Left lung (tissue), 10 donors: ENCODE measurements around the gene FXYD5. TPM values are rescaled to one million over a fixed set of nuclear protein-coding genes. Genes with fewer than 3 reads are reported as not detected.
A peak's percentile ranks its signal among the peaks of the same experiment; 100 is the strongest.

Experiments
- ATAC-seq: fragments of 200-7000 bp; cut with Tn5 transposase; one replicate; pipeline ENCODE4 v1.9.1; 2020; ENCODE audit warnings: moderate library complexity
- DNase-seq, 4 donors: peaks; one replicate each; pipeline ENCODE4 v3.0.0-alpha.2; 2013 to 2020
- H3K27ac ChIP-seq, 2 donors: fragments of 200-600 bp; sonication (generic) in 1 of 2; one replicate each; pipeline versions ENCODE4 v1.5.0 to v1.8.0; 2020 to 2021
- H3K27me3 ChIP-seq, 2 donors: fragments of 200-600 bp; sonication (generic) in 1 of 2; one replicate each; pipeline versions ENCODE4 v1.5.0 to v1.8.0; 2020 to 2021
- H3K36me3 ChIP-seq, 2 donors: fragments of 200-600 bp; sonication (generic) in 1 of 2; one replicate each; pipeline versions ENCODE4 v1.5.0 to v1.8.0; 2020 to 2021
- H3K4me1 ChIP-seq, 2 donors: fragments of 200-600 bp; one replicate each; pipeline ENCODE4 v1.8.0; 2021
- H3K4me3 ChIP-seq, 2 donors: fragments of 200-600 bp; sonication (generic) in 1 of 2; one replicate each; pipeline versions ENCODE4 v1.5.0 to v1.8.0; 2020 to 2021; ENCODE audit warnings: mild to moderate bottlenecking in 1 of 2
- H3K9me3 ChIP-seq, 2 donors: fragments of 200-600 bp; sonication (generic) in 1 of 2; one replicate each; pipeline versions ENCODE4 v1.5.0 to v1.8.0; 2020 to 2021
- CTCF ChIP-seq, 2 donors: fragments of 200-600 bp; sonication (generic) in 1 of 2; IDR thresholded peaks; one replicate each; pipeline versions ENCODE4 v1.5.0 to v1.8.0; 2021; ENCODE audit warnings: antibody characterized with exemption in 2 of 2
- intact Hi-C, 2 donors: fragments of 100-400 bp; cut with DNase I; formaldehyde crosslinking; loops; one replicate each; pipeline versions ENCODE4 v1.11.2 to v1.14.2; 2022
- polyA plus RNA-seq, 6 donors: library from polyadenylated mRNA; unstranded; fragments of 120-200 nt; gene quantifications; one replicate each; pipeline ENCODE4 v1.2.1, GENCODE V29; 2013; ENCODE audit not compliant: insufficient read length in 6 of 6
- total RNA-seq, 2 donors: library from RNA; stranded (reverse); fragmentation: NEBNext Ultra II Directional; extraction: Animal tissue kit (Norgen Biotek cat#: 25700); gene quantifications; one replicate each; pipeline ENCODE4 v1.2.1, GENCODE V29; 2021
- donor health status: DM: no; HTN: yes; CAD: no.
- donor health status: DM: no; HTN: no; CAD: no.

Gene FXYD5
- total and polyA plus RNA-seq, 8 donors = 29.0 to 123 (median 31.5) TPM

GRCh38 chr19:35119578-35120155 lies 34.9 kb upstream of the FXYD5 start:
- no peaks in the 10 kb centered on the region for H3K9me3 ChIP-seq
- no peaks in the 10 kb centered on the region for H3K27me3 ChIP-seq
- H3K36me3 ChIP-seq = no peaks in the 10 kb centered on the region
- intact Hi-C loops = no loop called here
- ATAC-seq (no peak), DNase-seq (no peak)
- H3K4me3 ChIP-seq = peak overlapping the region in 1 of 2 donors; percentile 31
- H3K27ac ChIP-seq = peak overlapping the region in 1 of 2 donors; percentile 61
- peaks cover 11 to 34% of the 10 kb centered on the region in 2 donors for H3K4me1 ChIP-seq
- no peak for TF ChIP-seq CTCF (IDR thresholded peaks at IDR 0.05)

GRCh38 chr19:35120492-35120891 lies 34.0 kb upstream of the FXYD5 start:
- no peaks in the 10 kb centered on the region for H3K9me3 ChIP-seq
- H3K36me3 ChIP-seq = no peaks in the 10 kb centered on the region
- no peak overlapping the region for H3K4me3 ChIP-seq
- no peak for ATAC-seq
- TF ChIP-seq CTCF (IDR thresholded peaks at IDR 0.05) = no peak
- peaks cover 15 to 30% of the 10 kb centered on the region in 2 donors for H3K4me1 ChIP-seq
- no peak overlapping the region for H3K27ac ChIP-seq
- H3K27me3 ChIP-seq = no peaks in the 10 kb centered on the region
- intact Hi-C loops = no loop called here
- no peak for DNase-seq

- Histone ChIP-seq H3K36me3 (no peaks in the 10 kb centered on the region), H3K9me3 (no peaks in the 10 kb centered on the region), H3K27me3 (no peaks in the 10 kb centered on the region), H3K4me1 (peaks cover 15 to 26% of the 10 kb centered on the region in 2 donors), H3K27ac (no peak overlapping the region), H3K4me3 (no peak overlapping the region)
- intact Hi-C loops = no loop called here
- no peak for TF ChIP-seq CTCF (IDR thresholded peaks at IDR 0.05)
- DNase-seq (no peak), ATAC-seq (no peak)
Measured at GRCh38 chr19:35120898-35121297, 33.6 kb upstream of the FXYD5 start.

- ATAC-seq = no peak
- Histone ChIP-seq H3K27ac (peak overlapping the region; percentile 23 to 80), H3K9me3 (no peaks in the 10 kb centered on the region), H3K4me3 (no peak overlapping the region), H3K27me3 (no peaks in the 10 kb centered on the region), H3K36me3 (no peaks in the 10 kb centered on the region), H3K4me1 (peaks cover 15 to 26% of the 10 kb centered on the region in 2 donors)
- no peak for DNase-seq
- TF ChIP-seq CTCF (IDR thresholded peaks at IDR 0.05) = no peak
- intact Hi-C loops = no loop called here
Measured at GRCh38 chr19:35122687-35123551, 31.6 kb upstream of the FXYD5 start.

GRCh38 chr19:35123573-35123972 lies 31.0 kb upstream of the FXYD5 start:
- intact Hi-C loops = no loop called here
- Histone ChIP-seq H3K4me3 (no peak overlapping the region), H3K4me1 (peaks cover 15 to 26% of the 10 kb centered on the region in 2 donors), H3K9me3 (no peaks in the 10 kb centered on the region), H3K36me3 (no peaks in the 10 kb centered on the region), H3K27me3 (no peaks in the 10 kb centered on the region), H3K27ac (peak overlapping the region; percentile 76 to 80)
- TF ChIP-seq CTCF (IDR thresholded peaks at IDR 0.05) = no peak
- DNase-seq (peak in 1 of 4 donors; percentile 81), ATAC-seq (peak; percentile 42)
